SK-N-SH treated with all-trans-retinoic acid at 6 μM for 48 hours (cell line): ENCODE measurements around the gene ZNF559.
"Not testable (repeated sequence)": the region's sequence is repeated elsewhere in the genome, so short reads cannot be mapped to it uniquely, and the experiment has no call there.

Experiments
- ATAC-seq: fragments of 200-7000 bp; cut with Tn5 transposase; 3 replicates; pipeline ENCODE4 v1.9.1; 2020; ENCODE audit warnings: mild to moderate bottlenecking, moderate library complexity
- ARNTL ChIP-seq: fragments of 450-650 bp; formaldehyde crosslinking; IDR thresholded peaks from 2 replicates; pipeline ENCODE4 v1.5.0; 2020; ENCODE audit warnings: low read depth, mild to moderate bottlenecking, moderate library complexity, borderline replicate concordance
- BACH2 ChIP-seq: fragments of 250-450 bp; sonication (Bioruptor Pico); IDR thresholded peaks from 2 replicates; pipeline ENCODE4 v1.9.0; 2021; ENCODE audit warnings: mild to moderate bottlenecking, borderline replicate concordance
- CSDC2 ChIP-seq: fragments of 250-450 bp; sonication (Bioruptor Pico); IDR thresholded peaks from 2 replicates; pipeline ENCODE4 v1.5.0; 2020; ENCODE audit warnings: mild to moderate bottlenecking, moderate library complexity
- CSRNP3 ChIP-seq: fragments of 250-450 bp; sonication (Bioruptor Pico); IDR thresholded peaks from 2 replicates; pipeline ENCODE4 v1.5.1; 2021; ENCODE audit warnings: mild to moderate bottlenecking, moderate library complexity
- ESRRG ChIP-seq: fragments of 250-450 bp; sonication (Bioruptor Pico); IDR thresholded peaks from 2 replicates; pipeline ENCODE4 v1.6.1; 2021; ENCODE audit warnings: mild to moderate bottlenecking
- GLIS3 ChIP-seq: fragments of 250-450 bp; sonication (Bioruptor Pico); IDR thresholded peaks from 2 replicates; pipeline ENCODE4 v1.5.0; 2020; ENCODE audit warnings: mild to moderate bottlenecking, moderate library complexity
- ISL1 ChIP-seq: fragments of 250-450 bp; sonication (Bioruptor Pico); IDR thresholded peaks from 2 replicates; pipeline ENCODE4 v2.1.2; 2022; ENCODE audit warnings: mild to moderate bottlenecking, moderate library complexity
- POU6F1 ChIP-seq: fragments of 250-450 bp; sonication (Bioruptor Pico); IDR thresholded peaks from 2 replicates; pipeline ENCODE4 v1.8.0; 2021; ENCODE audit warnings: low read depth, mild to moderate bottlenecking, moderate library complexity, borderline replicate concordance
- PPARA ChIP-seq: fragments of 250-450 bp; sonication (Bioruptor Pico); IDR thresholded peaks from 2 replicates; pipeline ENCODE4 v1.5.0; 2020; ENCODE audit warnings: mild to moderate bottlenecking, borderline replicate concordance
- RARB ChIP-seq: fragments of 250-450 bp; sonication (Bioruptor Pico); IDR thresholded peaks from 2 replicates; pipeline ENCODE4 v1.8.0; 2021; ENCODE audit warnings: mild to moderate bottlenecking, moderate library complexity
- SNAI2 ChIP-seq: fragments of 250-450 bp; sonication (Bioruptor Pico); IDR thresholded peaks from 2 replicates; pipeline ENCODE4 v1.5.0; 2020; ENCODE audit warnings: mild to moderate bottlenecking, moderate library complexity
- TCF4 ChIP-seq: fragments of 250-450 bp; sonication (Bioruptor Pico); IDR thresholded peaks from 2 replicates; pipeline ENCODE4 v1.8.0; 2021; ENCODE audit warnings: mild to moderate bottlenecking, moderate library complexity, borderline replicate concordance
- TOX ChIP-seq: fragments of 250-450 bp; sonication (Bioruptor Pico); IDR thresholded peaks from 2 replicates; pipeline ENCODE4 v1.8.0; 2021; ENCODE audit warnings: mild to moderate bottlenecking, moderate library complexity, borderline replicate concordance
- TSHZ2 ChIP-seq: fragments of 250-450 bp; sonication (Bioruptor Pico); IDR thresholded peaks from 2 replicates; pipeline ENCODE4 v1.5.0; 2020; ENCODE audit warnings: mild to moderate bottlenecking, moderate library complexity
- ZC3H10 ChIP-seq: fragments of 250-450 bp; sonication (Bioruptor Pico); IDR thresholded peaks from 2 replicates; pipeline ENCODE4 v1.5.1; 2021; ENCODE audit warnings: mild to moderate bottlenecking, moderate library complexity
- ZFP3 ChIP-seq: fragments of 250-450 bp; sonication (Bioruptor Pico); IDR thresholded peaks from 2 replicates; pipeline ENCODE4 v1.5.0; 2020; ENCODE audit warnings: mild to moderate bottlenecking, moderate library complexity
- ZFP30 ChIP-seq: fragments of 450-650 bp; formaldehyde crosslinking; IDR thresholded peaks from 2 replicates; pipeline ENCODE4 v1.5.0; 2022; ENCODE audit warnings: mild to moderate bottlenecking, moderate library complexity
- ZNF565 ChIP-seq: fragments of 450-650 bp; formaldehyde crosslinking; conservative IDR thresholded peaks from 2 replicates; pipeline ENCODE4 v1.5.0; 2020; ENCODE audit warnings: low read depth, mild to moderate bottlenecking, moderate library complexity
- ZNF8 ChIP-seq: fragments of 450-650 bp; formaldehyde crosslinking; IDR thresholded peaks from 2 replicates; pipeline ENCODE4 v1.5.0; 2020; ENCODE audit warnings: mild to moderate bottlenecking, moderate library complexity
- TF ChIP-seq, protein P1 (sequence below): fragments of 250-450 bp; sonication (Bioruptor Pico); IDR thresholded peaks from 2 replicates; pipeline ENCODE4 v1.5.1; 2020; ENCODE audit warnings: low read depth, mild to moderate bottlenecking, moderate library complexity

Gene ZNF559

GRCh38 chr19:9321338-9321737 lies 2.6 kb upstream of the ZNF559 start:
- ATAC-seq: no peak
- TF ChIP-seq, protein P1, sequence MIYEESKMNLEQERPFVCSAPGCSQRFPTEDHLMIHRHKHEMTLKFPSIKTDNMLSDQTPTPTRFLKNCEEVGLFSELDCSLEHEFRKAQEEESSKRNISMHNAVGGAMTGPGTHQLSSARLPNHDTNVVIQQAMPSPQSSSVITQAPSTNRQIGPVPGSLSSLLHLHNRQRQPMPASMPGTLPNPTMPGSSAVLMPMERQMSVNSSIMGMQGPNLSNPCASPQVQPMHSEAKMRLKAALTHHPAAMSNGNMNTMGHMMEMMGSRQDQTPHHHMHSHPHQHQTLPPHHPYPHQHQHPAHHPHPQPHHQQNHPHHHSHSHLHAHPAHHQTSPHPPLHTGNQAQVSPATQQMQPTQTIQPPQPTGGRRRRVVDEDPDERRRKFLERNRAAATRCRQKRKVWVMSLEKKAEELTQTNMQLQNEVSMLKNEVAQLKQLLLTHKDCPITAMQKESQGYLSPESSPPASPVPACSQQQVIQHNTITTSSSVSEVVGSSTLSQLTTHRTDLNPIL (CRISPR knock-in tag): no peak
- TF ChIP-seq TOX (CRISPR knock-in tag): no peak
- no peak for TF ChIP-seq ZC3H10 (CRISPR knock-in tag)
- TF ChIP-seq SNAI2: no peak
- TF ChIP-seq TCF4: no peak

GRCh38 chr19:9321756-9322155 lies 2.2 kb upstream of the ZNF559 start:
- not testable (repeated sequence) for ATAC-seq

DNA sequence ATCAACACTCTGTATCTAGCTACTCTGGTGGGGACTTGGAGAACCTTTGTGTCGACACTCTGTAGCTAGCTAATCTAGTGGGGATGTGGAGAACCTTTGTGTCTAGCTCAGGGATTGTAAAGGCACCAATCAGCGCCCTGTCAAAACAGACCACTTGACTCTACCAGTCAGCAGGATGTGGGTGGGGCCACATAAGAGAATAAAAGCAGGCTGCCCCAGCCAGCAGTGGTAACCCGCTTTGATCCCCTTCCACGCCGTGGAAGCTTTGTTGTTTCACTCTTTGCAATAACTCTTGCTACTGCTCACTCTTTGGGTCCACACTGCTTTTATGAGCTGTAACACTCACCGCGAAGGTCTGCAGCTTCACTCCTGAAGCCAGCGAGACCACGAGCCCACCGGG lies 1.8 kb upstream of the ZNF559 start:
- ATAC-seq: not testable (repeated sequence)

DNA sequence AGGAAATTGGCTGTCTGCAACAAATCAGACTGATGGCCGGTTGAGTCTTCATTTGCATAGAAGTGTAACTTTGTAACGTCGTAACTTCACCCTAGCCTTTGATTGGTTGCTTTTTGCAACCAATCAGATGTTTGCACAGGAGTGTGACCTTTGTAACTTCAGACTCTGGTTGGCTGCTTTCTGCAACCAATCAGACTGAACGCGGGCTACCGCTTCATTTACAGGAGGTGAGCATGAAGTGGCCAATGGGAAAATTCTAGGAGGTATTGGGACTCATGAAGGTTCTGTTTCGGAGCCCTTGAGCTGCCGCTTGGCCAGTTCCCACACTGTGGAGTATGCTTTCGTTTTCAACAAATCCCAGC lies 441 bp upstream of the ZNF559 start:
- ATAC-seq: peak; percentile 66
- no peak for TF ChIP-seq ZC3H10 (CRISPR knock-in tag)
- no peak for TF ChIP-seq BACH2 (CRISPR knock-in tag)
- TF ChIP-seq ZFP3 (CRISPR knock-in tag): no peak
- no peak for TF ChIP-seq ESRRG (CRISPR knock-in tag)
- TF ChIP-seq POU6F1: no peak
- no peak for TF ChIP-seq ZFP30 (CRISPR knock-in tag)
- TF ChIP-seq ZNF8 (CRISPR knock-in tag): no peak
- no peak for TF ChIP-seq RARB (CRISPR knock-in tag)
- TF ChIP-seq TSHZ2 (CRISPR knock-in tag): no peak
- TF ChIP-seq CSRNP3: no peak
- no peak for TF ChIP-seq TCF4
- TF ChIP-seq CSDC2 (CRISPR knock-in tag): no peak
- no peak for TF ChIP-seq ARNTL (CRISPR knock-in tag)
- TF ChIP-seq ISL1 (CRISPR knock-in tag): no peak
- TF ChIP-seq, protein P1 (CRISPR knock-in tag): no peak
- no peak for TF ChIP-seq PPARA (CRISPR knock-in tag)
- TF ChIP-seq GLIS3: no peak

GRCh38 chr19:9324584-9324962 lies 594 bp downstream of the ZNF559 start:
- no peak for ATAC-seq
- TF ChIP-seq CSDC2 (CRISPR knock-in tag) (no peak), POU6F1 (no peak), TOX (CRISPR knock-in tag) (no peak), BACH2 (CRISPR knock-in tag) (no peak), ISL1 (CRISPR knock-in tag) (no peak), ZNF565 (CRISPR knock-in tag) (no peak), RARB (CRISPR knock-in tag) (no peak)
- TF ChIP-seq, protein P1 (CRISPR knock-in tag): no peak
